PC-9 (cell line): ENCODE data around the gene GPRASP1. TPM values are rescaled to one million over a fixed set of nuclear protein-coding genes. Genes with fewer than 3 reads are reported as not detected.

Experiments
- BruUV-seq: library from RNA; stranded (reverse); fragments of 400-500 nt; replicated peaks from 2 replicates; lab custom pipeline; 2021; lab: Mats Ljungman, UMichigan
- CTCF ChIA-PET: fragments of 300-600 bp; sonication (Branson Sonifier 250); formaldehyde crosslinking; loops from one replicate; lab custom pipeline; 2022; ENCODE audit warnings: antibody characterized with exemption; lab: Charles Lee
- POLR2A ChIA-PET: fragments of 300-600 bp; sonication (Branson Sonifier 250); formaldehyde crosslinking; loops from one replicate; lab custom pipeline; 2022; ENCODE audit warnings: antibody characterized with exemption; ENCODE audit not compliant: unreplicated experiment; lab: Charles Lee
- DNase-seq, 2 experiments: peaks; one replicate each; pipeline versions ENCODE4 v3.0.0 to v3.0.0-alpha.2; 2015 to 2022; ENCODE audit warnings: mixed read lengths in 1 of 2
- H2AFZ ChIP-seq: fragments of 200-600 bp; sonication (generic); 2 replicates; pipeline ENCODE4 v1.8.1; 2017; ENCODE audit warnings: antibody characterized with exemption
- H3F3A ChIP-seq: fragments of 200-600 bp; sonication (generic); 2 replicates; pipeline ENCODE4 v1.8.1; 2017; ENCODE audit warnings: antibody characterized with exemption, mild to moderate bottlenecking, low read depth; ENCODE audit not compliant: insufficient read depth
- H3K27ac ChIP-seq: fragments of 200-600 bp; sonication (generic); 2 replicates; pipeline ENCODE4 v1.6.1; 2016; ENCODE audit warnings: mixed run types
- H3K27me3 ChIP-seq: fragments of 200-600 bp; sonication (generic); 2 replicates; pipeline ENCODE4 v1.6.1; 2016; ENCODE audit warnings: low read depth, mixed run types; ENCODE audit not compliant: insufficient read depth
- H3K36me3 ChIP-seq: fragments of 200-600 bp; sonication (generic); 2 replicates; pipeline ENCODE4 v1.6.1; 2016; ENCODE audit warnings: low read depth, mixed run types
- H3K4me1 ChIP-seq: fragments of 200-600 bp; sonication (generic); replicated peaks from 2 replicates; pipeline ENCODE4 v1.6.1; 2016; ENCODE audit warnings: mixed run types; ENCODE audit not compliant: insufficient read depth
- H3K4me2 ChIP-seq: fragments of 200-600 bp; sonication (generic); 2 replicates; pipeline ENCODE4 v1.6.1; 2017; ENCODE audit warnings: mixed run types
- H3K4me3 ChIP-seq: fragments of 200-600 bp; sonication (generic); 2 replicates; pipeline ENCODE4 v1.6.1; 2016; ENCODE audit warnings: mixed run types
- H3K79me2 ChIP-seq: fragments of 200-600 bp; sonication (generic); 2 replicates; pipeline ENCODE4 v1.6.1; 2017; ENCODE audit warnings: low read depth, mixed run types
- H3K9me2 ChIP-seq: fragments of 200-600 bp; sonication (generic); 2 replicates; pipeline ENCODE4 v1.8.1; 2017; ENCODE audit warnings: mild to moderate bottlenecking; ENCODE audit not compliant: insufficient read depth
- H3K9me3 ChIP-seq: fragments of 200-600 bp; sonication (generic); 2 replicates; pipeline ENCODE4 v1.8.1; 2016; ENCODE audit warnings: low read depth; ENCODE audit not compliant: insufficient read depth
- H4K20me1 ChIP-seq: fragments of 200-600 bp; sonication (generic); 2 replicates; pipeline ENCODE4 v1.8.1; 2017; ENCODE audit not compliant: insufficient read depth
- CTCF ChIP-seq: fragments of 200-600 bp; sonication (generic); conservative IDR thresholded peaks from 2 replicates; pipeline ENCODE4 v1.6.1; 2017; ENCODE audit warnings: mixed run types, antibody characterized with exemption, mild to moderate bottlenecking, moderate library complexity
- EZH2 ChIP-seq: fragments of 200-600 bp; sonication (generic); IDR thresholded peaks from 2 replicates; pipeline ENCODE4 v1.8.0; 2017; ENCODE audit warnings: antibody characterized with exemption, low read depth
- intact Hi-C: fragments of 100-400 bp; cut with micrococcal nuclease; formaldehyde crosslinking; loops from one replicate; pipeline ENCODE4 v1.10.0; 2022; ENCODE audit not compliant: unreplicated experiment
- total RNA-seq: library from RNA; stranded (reverse); gene quantifications from 2 replicates; pipeline ENCODE4 v1.2.3, GENCODE V29; 2021

Gene GPRASP1
- total RNA-seq, 1 experiment from 2014 or later, result 1.1 TPM

- H4K20me1 ChIP-seq, result no peaks in the 10 kb centered on the region
- no peak overlapping the region for H3K4me2 ChIP-seq
- no TSS peak for BruUV-seq
- DNase-seq, result no peak
- H3K4me1 ChIP-seq, result no peaks in the 10 kb centered on the region
- H3K36me3 ChIP-seq, result no peaks in the 10 kb centered on the region
- TF ChIP-seq CTCF, result no peak
- no peak for TF ChIP-seq EZH2
- ChIA-PET POLR2A (no interaction called here), CTCF (no interaction called here)
- H2AFZ ChIP-seq, result no peak overlapping the region
- H3F3A ChIP-seq, result no peaks in the 10 kb centered on the region
- no peaks in the 10 kb centered on the region for H3K27me3 ChIP-seq
- H3K9me2 ChIP-seq, result no peaks in the 10 kb centered on the region
- H3K9me3 ChIP-seq, result no peaks in the 10 kb centered on the region
- H3K4me3 ChIP-seq, result no peak overlapping the region
- H3K27ac ChIP-seq, result no peak overlapping the region
- intact Hi-C loops, result no loop called here
- no peaks in the 10 kb centered on the region for H3K79me2 ChIP-seq
These were observed 13.7 kb upstream of the GPRASP1 start for GRCh38 chrX:102637561-102637960.

DNA sequence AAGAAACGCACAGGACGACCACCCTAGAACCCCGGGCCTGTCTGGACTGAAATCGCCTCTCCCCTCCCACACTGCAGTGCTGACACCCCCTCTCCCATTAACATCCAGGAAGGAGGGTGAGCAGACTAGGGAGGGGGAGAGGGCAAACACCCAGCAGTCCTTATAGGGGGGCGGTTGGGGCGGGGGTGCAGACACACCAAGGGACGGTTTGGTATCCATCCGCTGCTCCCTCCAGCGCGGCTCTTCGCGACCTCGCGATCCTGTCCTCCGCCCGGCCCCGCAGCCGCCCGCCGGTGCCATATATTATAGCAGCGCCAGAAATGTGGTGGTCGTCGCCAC is 411 bp upstream of the GPRASP1 start:
- CTCF ChIA-PET, result no interaction called here

GRCh38 chrX:102652031-102652688 is 877 bp downstream of the GPRASP1 start:
- H2AFZ ChIP-seq, result no peak overlapping the region
- H3K9me3 ChIP-seq, result no peaks in the 10 kb centered on the region
- H3K27ac ChIP-seq, result no peak overlapping the region
- TF ChIP-seq CTCF, result no peak
- no peak for TF ChIP-seq EZH2
- intact Hi-C loops, result no loop called here
- H3K79me2 ChIP-seq, result no peaks in the 10 kb centered on the region
- H3K4me3 ChIP-seq, result no peak overlapping the region
- H3K4me1 ChIP-seq, result no peaks in the 10 kb centered on the region
- POLR2A ChIA-PET, result no interaction called here
- no peaks in the 10 kb centered on the region for H3K27me3 ChIP-seq
- H3K9me2 ChIP-seq, result no peaks in the 10 kb centered on the region
- no peaks in the 10 kb centered on the region for H4K20me1 ChIP-seq
- CTCF ChIA-PET, result no interaction called here
- no peaks in the 10 kb centered on the region for H3K36me3 ChIP-seq
- H3K4me2 ChIP-seq, result no peak overlapping the region
- BruUV-seq, result no TSS peak
- no peak for DNase-seq
- H3F3A ChIP-seq, result no peaks in the 10 kb centered on the region

More for the DNA sequence above, 411 bp upstream of the GPRASP1 start:
- intact Hi-C loops, result no loop called here
- Histone ChIP-seq H3K4me2 (no peak overlapping the region), H4K20me1 (no peaks in the 10 kb centered on the region), H3K79me2 (no peaks in the 10 kb centered on the region), H3K9me3 (no peaks in the 10 kb centered on the region), H3K9me2 (no peaks in the 10 kb centered on the region), H3K4me1 (no peaks in the 10 kb centered on the region), H3F3A (no peaks in the 10 kb centered on the region), H3K36me3 (no peaks in the 10 kb centered on the region), H3K27ac (no peak overlapping the region), H3K27me3 (no peaks in the 10 kb centered on the region), H2AFZ (no peak overlapping the region), H3K4me3 (no peak overlapping the region)
- no peak for TF ChIP-seq EZH2
- no peak for TF ChIP-seq CTCF
- no TSS peak for BruUV-seq
- DNase-seq, result no peak
- POLR2A ChIA-PET, result no interaction called here
